GM12873 (cell line): ENCODE data around the gene NHERF1.

Experiments used
- TF ChIP-seq, protein P1 (sequence below): IDR thresholded peaks from 2 replicates; pipeline ENCODE4 v1.5.1; 2012; ENCODE audit warnings: low read depth, mild to moderate bottlenecking, moderate library complexity, low read length, control low read depth; ENCODE audit not compliant: insufficient read depth; ENCODE audit errors: missing control alignments

Gene NHERF1

GRCh38 chr17:74758848-74759168 lies 10.4 kb downstream of the NHERF1 start:
- TF ChIP-seq, protein P1, sequence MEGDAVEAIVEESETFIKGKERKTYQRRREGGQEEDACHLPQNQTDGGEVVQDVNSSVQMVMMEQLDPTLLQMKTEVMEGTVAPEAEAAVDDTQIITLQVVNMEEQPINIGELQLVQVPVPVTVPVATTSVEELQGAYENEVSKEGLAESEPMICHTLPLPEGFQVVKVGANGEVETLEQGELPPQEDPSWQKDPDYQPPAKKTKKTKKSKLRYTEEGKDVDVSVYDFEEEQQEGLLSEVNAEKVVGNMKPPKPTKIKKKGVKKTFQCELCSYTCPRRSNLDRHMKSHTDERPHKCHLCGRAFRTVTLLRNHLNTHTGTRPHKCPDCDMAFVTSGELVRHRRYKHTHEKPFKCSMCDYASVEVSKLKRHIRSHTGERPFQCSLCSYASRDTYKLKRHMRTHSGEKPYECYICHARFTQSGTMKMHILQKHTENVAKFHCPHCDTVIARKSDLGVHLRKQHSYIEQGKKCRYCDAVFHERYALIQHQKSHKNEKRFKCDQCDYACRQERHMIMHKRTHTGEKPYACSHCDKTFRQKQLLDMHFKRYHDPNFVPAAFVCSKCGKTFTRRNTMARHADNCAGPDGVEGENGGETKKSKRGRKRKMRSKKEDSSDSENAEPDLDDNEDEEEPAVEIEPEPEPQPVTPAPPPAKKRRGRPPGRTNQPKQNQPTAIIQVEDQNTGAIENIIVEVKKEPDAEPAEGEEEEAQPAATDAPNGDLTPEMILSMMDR = no peak

DNA sequence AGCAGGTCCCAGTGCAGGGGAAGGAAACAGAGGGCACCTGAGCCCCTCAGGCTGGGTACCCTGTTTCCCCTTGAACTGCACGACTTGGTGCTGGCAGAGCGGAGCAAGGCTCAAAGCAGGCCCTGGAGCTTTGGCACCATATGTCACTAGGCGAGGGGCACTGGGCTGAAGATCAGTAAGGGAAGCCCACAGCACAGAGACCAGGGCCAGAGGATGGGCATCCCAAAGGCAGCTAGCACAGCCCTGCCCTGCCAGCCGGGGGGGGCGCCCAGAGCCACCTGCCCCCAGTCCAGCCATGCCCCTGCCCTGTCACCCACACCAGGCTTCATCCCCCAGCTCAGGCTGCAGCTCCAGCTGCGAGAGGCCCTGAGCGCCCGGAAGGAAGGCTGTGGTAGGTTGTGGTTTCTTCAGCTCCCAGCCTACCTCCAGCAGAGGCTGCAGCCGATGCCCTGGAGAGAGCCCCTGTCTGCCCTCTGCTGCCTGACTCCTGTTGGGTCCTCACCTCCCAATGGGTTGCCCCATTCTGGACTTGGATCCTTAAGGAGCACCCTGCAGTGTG lies 10.9 kb downstream of the NHERF1 start:
- TF ChIP-seq, protein P1 = peak; percentile 54

GRCh38 chr17:74759941-74760340 lies 11.5 kb downstream of the NHERF1 start:
- TF ChIP-seq, protein P1 = no peak

DNA sequence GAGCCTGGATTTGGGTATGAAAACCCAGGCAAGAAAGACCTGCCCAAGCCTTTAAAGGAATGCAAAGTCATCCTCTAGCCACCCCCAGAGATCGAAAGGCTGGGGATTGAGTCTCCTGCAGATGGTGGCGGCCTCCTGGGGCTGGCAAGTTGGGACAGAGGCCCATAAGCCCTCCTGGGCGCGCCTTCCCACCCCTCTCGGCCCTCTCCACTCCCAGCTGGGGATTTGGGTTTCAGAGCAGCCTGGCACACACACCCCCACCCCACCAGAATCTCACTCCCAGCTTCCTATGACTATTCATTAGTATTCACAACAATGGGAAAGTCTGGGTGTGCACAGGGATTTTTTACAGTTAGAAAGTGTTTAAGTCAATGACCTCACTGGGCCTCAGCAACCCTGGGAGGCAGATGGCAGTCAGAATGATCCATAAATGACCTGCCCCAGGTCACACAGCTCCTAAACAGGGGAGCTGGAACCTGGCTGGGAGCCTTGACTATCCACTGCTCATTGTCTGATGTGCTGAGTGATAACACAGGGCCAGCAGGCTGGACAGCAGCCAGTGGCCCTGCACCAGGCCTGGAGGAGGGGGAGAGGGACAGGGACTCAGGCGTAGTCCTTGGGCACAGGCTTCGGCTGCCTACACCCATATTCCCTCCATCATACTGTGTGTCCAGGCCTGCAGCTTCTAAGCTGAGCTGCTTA lies 12.1 kb downstream of the NHERF1 start:
- TF ChIP-seq, protein P1 = no peak

- TF ChIP-seq, protein P1 = no peak
These were observed 13.0 kb downstream of the NHERF1 start for GRCh38 chr17:74761419-74761818.

GRCh38 chr17:74761931-74762330 lies 13.5 kb downstream of the NHERF1 start:
- TF ChIP-seq, protein P1 = no peak

GRCh38 chr17:74763565-74764387 lies 15.3 kb downstream of the NHERF1 start:
- TF ChIP-seq, protein P1 = no peak
